Putamen (tissue), 1 donor: Measurements from ENCODE around the gene FAM43B.

Source experiments
- DNase-seq: peaks from one replicate; pipeline ENCODE4 v3.0.0-alpha.2; 2016; ENCODE audit warnings: low spot score

The FAM43B gene

DNA sequence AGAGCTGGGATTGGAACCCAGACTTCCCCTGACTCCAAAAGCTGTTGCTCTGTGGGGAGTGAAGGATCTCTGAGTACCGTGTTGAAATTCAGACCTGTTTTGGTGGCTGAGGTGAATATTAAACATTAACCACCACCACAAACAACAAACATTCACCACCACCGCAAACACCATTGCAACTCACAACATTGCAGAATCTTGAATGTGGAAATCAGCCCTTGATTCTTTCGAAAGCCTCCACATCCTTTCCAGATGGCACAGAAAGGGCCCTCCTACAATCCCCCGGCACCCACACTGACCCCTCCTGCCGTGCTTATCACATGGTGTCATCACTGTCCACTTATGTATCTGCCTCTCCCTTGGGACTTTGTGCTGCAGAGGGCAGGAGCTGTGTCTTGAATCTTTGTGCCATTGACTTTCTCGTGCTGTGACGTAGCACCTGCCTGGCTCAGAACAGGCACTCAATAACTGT is 38.0 kb downstream of the FAM43B start:
- no peak for DNase-seq

DNA sequence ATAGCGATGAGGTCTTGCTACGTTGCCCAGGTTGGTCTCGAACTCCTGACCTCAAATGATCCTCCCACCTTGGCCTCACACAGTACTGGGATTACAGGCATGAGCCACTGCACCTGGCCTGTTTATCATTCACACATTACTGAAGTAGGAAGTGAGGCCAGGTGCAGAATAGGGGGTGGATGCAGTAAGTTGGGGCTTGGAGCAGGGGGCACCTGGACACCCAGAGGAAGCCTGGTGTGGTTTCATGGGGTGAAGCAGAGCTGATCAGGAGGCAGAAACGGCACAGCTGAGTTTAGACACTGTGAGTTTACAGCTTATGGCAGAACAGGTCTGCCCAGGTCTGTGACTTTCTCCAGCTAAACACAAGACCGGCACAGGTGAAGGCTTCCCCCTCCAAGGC is 41.4 kb downstream of the FAM43B start:
- DNase-seq = no peak

DNA sequence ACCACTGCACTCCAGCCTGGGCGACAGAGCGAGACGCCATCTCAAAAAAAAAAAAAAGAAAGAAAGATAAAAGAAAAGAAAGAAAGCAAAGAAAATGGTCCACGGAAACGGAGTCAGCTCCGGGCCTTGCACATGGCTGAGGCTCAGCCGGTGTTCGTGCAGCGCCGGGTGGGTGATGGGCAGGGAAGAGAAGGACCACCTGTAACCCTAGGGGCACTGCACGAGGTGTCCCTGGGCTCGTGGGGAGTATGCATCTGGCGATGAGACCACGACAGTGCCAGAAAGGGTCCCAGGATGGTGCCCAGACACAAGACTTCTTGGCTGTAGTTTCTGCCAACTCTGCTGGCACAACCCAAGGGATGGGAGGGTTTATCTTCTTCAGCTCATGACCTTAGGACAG is 42.4 kb downstream of the FAM43B start:
- no peak for DNase-seq

DNA sequence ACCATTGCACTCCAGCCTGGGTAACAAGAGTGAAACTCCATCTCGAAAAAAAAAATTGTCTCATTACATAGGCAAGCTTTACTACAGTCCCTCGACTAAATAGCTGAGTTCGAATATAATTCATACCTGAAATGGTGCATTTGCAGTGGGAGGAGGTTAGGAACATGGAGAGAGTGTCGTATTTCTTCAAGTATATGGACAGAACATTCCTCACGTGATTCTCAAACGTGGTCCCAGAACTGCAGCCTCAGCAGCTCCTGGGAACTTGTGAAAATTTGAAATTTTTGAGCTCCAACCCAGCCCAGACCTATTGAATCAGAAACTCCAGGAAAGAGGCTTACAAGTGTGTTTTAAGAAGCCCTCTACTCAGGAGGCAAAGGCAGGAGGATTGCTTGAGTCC is 43.7 kb downstream of the FAM43B start:
- no peak for DNase-seq

DNA sequence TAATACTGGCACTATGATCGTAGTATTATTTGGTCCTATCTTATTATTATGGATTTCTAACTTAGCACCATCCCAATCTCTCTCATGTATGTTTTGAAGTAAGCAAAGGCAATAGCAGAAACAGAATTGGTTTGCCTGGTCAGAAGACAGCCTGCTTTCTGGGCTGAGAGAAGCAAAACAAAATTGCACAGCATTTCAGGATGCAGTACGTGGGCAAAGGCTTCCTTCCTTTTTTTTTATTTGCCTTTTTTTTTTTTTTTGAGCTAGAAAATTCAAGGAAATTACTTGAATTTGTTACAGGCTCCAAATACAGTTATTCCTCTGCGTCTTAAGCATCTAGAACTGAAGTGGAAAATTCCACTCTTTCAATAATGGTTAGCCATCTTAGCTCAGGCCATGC is 45.3 kb downstream of the FAM43B start:
- DNase-seq = no peak

DNA sequence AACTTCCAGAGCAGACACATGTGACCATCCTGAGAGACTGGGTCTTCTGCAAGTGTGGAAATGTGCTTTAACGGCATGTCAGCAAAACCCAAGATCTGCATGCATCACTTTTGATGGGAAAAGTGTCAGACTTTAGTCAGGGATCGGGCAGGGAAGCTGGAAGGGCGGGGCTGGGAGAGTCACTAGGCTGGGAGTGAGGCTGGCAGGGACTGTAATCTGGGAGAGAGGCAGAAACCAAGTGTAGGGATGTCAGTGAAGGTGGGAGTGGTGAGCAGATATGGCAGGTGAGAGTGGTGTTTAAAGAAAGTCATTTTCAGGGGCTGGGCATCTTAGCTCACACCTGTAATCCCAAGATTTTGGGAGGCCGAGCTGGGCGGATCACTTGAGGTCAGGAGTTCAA is 47.8 kb downstream of the FAM43B start:
- no peak for DNase-seq

DNA sequence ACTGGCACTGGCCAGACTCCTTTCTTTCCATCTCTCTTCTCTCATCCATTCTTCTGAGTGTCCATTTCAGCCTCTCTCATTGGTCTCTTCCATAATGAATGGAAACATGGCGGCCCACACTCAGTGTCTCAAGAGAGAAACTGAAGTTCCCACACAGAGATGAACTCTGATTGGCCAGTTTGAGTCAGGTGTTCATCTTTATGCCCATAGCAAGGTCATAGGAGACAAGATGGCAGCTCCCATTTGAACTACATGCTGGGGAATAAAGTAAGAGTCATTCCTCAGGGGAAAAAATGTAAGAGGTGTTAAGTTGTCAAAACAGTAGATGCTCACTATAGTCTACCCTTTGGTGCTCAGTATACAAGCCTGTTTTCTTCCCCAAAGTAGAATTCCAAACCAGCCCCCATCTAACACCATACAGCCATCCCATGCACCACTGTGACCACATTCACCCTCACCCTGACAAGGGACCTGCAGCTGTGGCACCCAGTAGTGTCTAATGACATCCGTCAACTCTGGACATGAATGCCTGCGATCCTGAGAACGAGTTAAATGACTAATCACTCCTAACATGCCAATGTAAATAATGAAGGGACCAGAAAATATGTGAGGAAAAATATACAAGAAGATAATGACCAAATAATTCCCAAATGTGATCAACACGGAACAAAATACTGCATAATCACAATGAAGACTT is 48.9 kb downstream of the FAM43B start:
- no peak for DNase-seq

DNA sequence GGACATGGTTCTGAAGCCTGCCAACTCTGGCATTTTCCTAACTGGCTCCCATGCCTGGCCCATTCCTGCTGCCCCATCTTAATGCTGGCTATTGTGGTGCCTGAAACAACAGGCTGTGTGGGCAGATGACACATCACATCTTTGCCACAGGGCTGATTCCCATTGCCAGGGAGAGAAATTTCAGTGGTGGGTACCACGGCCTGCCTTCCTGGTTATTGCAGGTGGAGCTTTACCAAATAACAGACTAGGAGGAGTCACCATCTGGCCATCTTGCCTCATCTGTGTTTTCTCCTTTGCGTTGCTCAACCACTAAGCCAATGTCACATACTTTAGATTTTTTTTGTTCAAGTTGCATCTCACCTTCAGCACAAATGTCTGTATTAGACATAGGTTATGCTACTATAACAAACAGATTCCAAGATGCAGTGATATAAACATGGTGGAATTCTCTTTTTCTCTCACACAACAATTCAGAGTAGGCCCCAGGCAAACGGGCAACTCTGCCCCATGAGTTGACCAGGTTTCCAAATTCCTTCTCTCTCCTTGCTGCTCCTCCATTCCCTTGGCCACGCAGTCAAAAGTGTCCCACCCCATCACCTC is 50.6 kb downstream of the FAM43B start:
- no peak for DNase-seq

DNA sequence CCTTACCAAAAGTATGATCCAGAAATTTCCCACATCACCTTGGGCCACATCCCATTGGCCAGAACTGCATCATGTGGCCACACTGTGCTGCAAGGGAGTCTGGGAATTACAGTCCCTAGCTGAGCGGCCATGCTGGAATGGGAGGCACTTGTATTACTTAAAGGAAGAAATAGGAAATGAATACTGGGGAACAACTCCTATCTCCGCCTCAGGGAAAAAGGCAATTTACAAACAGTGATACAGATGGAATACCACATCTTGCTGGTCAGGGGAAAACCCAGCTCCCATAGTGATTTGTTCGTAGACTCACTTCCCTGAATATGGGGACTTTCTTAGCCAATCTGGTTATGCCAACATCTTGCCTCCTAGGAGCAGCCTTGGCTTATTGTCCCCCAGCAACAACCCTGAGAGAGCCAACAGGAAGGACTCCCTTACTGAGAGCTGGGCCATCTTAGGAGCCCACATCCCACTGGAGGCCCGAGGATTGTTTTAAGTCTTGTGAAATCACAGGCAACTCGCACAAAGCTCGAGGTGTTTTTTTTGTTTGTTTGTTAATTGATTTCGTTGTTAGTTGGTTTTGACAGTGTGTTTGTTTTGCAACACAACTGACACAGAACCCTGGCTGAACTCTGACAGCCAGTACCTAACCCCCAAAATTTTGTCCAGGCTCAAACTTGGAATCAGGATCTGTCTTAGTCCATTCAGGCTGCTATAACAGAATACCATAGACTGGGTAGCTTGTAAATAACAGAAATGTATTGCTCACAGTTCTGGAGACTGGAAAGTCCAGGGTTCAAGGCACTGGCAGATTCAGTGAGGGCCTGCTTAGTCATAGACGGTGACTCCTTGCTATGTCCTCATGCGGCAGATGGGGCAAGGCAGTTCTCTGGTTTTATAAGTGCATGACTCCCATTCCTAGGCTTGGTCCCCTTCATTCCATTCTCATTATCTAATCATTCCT is 51.4 kb downstream of the FAM43B start:
- DNase-seq = no peak
